ENCODE results near the gene CINP. TPM values are rescaled to one million over a fixed set of nuclear protein-coding genes. Genes with fewer than 3 reads are reported as not detected.
A peak's percentile ranks its signal among the peaks of the same experiment; 100 is the strongest.

The CINP gene
- total RNA-seq, 3 donors from 2014 or later, result 23.3 to 31.0 (median 26.7) TPM

DNA sequence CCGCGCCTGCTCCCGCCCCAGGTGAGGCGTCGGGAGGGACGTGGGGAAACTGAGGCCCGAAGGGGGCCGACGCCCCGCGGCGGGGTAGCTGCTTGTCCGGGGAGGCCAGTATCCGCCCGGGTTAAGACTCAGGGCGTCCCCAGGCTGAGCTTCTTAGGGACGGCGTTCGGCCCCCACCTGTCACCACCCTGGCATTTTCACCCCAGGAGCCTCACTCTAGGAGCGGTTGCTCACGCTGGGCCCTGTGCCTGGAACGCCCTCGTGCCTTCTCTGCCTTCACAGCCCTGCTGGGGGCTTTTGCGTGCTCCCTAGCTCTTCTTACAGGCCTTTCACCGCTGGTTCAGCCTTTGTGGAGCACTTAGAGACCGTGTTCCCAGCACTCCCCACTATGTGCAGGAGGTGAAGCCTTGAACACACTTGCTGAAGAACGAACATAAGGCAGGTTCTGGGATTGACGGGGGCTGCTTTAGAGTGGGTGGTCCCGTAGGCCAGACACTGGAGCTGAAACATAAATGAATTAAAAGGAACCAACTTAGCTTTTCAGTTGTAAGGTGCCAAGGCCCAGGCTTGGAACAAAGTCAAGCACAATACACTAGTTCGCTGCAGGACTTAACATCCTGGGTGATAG is 42.5 kb downstream of the CINP start:
- Histone ChIP-seq H3K9me3 (no peaks in the 10 kb centered on the region), H3K36me3 (ENCODE audit: low read depth) (no peaks in the 10 kb centered on the region), H3K4me1 (ENCODE audit: low read depth) (peaks cover 12% of the 10 kb centered on the region), H3K4me3 (peak overlapping the region; percentile 64)
- TF ChIP-seq, protein P1, sequence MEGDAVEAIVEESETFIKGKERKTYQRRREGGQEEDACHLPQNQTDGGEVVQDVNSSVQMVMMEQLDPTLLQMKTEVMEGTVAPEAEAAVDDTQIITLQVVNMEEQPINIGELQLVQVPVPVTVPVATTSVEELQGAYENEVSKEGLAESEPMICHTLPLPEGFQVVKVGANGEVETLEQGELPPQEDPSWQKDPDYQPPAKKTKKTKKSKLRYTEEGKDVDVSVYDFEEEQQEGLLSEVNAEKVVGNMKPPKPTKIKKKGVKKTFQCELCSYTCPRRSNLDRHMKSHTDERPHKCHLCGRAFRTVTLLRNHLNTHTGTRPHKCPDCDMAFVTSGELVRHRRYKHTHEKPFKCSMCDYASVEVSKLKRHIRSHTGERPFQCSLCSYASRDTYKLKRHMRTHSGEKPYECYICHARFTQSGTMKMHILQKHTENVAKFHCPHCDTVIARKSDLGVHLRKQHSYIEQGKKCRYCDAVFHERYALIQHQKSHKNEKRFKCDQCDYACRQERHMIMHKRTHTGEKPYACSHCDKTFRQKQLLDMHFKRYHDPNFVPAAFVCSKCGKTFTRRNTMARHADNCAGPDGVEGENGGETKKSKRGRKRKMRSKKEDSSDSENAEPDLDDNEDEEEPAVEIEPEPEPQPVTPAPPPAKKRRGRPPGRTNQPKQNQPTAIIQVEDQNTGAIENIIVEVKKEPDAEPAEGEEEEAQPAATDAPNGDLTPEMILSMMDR (IDR thresholded peaks at IDR 0.05), result no peak
- ATAC-seq, result peak; percentile 2
- DNase-seq, result peak; percentile 46 to 66 (median 61)
- intact Hi-C loops (cut with DNase I, micrococcal nuclease), result no loop called here

DNA sequence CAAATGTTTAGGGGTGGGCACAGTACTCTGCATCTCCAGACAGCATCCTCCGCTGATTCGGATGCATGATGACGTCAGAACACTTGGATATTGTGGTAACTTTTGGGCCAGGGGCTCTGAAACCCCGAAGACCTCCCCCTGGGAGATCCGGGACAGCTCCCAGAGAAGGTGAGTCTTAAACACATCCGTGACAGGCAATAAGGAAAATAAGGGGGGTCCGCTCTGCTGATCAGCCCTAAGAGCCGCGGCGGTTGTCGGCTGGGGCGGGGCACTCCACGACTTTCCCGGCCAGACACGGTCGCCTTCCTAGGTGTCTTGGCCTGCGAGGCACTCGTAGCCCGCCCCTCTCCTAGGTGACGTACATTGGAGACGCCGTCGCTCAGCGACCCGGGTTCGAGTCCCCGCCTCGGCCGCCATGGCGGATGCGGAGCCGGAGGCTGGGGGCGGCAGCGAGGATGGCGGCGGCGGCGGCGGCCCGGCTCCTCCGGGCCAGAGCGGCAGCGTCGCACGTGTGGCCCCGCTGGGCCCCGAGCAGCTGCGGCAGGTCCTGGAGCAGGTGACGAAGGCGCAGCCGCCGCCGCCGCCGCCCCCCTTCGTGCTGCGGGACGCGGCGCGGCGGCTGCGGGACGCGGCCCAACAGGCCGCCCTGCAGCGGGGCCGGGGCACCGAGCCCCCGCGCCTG is 43.2 kb downstream of the CINP start, which contains the start of gene ZNF839:
TSS of gene ZNF839 (plus strand) at position 396 of the 682 bp plus-strand sequence. CDS start at position 416, 20 bp downstream.
- Histone ChIP-seq H3K36me3 (ENCODE audit: low read depth) (no peaks in the 10 kb centered on the region), H3K4me1 (ENCODE audit: low read depth) (peaks cover 12% of the 10 kb centered on the region), H3K9me3 (no peaks in the 10 kb centered on the region), H3K4me3 (peak within 1 kb of the TSS; percentile 64)
- TF ChIP-seq, protein P1 (IDR thresholded peaks at IDR 0.05), result no peak
- peak; percentile 79 for ATAC-seq
- intact Hi-C loops (cut with DNase I, micrococcal nuclease), result loop anchor here (5.0 to 10.0 kb wide), 2 partner anchors 82 to 85 kb away; no protein-coding TSS in a partner anchor
- peak; percentile 96 for DNase-seq

DNA sequence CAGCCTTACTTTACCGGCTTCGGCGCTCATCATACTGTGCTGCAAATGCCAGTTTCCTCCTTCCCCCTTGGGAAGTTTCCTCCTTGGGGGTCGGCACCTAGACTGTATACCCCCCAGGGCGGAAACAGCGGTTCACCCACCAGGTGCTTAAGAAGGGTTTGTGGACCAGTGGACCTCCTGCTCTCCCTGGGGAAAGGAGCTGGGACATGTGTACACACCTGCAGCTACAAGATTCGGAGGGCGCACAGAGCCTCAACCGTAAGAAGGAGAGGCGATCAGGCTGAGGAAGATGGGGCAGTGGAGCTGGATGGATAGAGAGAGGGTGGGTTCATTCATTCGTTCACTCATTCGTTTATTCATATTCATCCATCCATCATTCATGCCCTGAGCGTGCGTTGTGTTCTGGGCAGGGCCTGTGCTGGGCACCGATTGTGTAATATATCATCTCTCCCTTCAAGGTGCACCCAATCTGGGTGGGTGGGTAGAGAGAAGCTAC is 43.9 kb downstream of the CINP start:
- Histone ChIP-seq H3K4me1 (ENCODE audit: low read depth) (peaks cover 12% of the 10 kb centered on the region), H3K4me3 (no peak overlapping the region), H3K9me3 (no peaks in the 10 kb centered on the region), H3K36me3 (ENCODE audit: low read depth) (no peaks in the 10 kb centered on the region)
- peak in 1 of 3 donors; percentile 41 for DNase-seq
- TF ChIP-seq, protein P1 (IDR thresholded peaks at IDR 0.05), result no peak
- intact Hi-C loops (cut with DNase I, micrococcal nuclease), result loop anchor here (5.0 to 10.0 kb wide), 2 partner anchors 82 to 84 kb away; no protein-coding TSS in a partner anchor
- ATAC-seq, result no peak

DNA sequence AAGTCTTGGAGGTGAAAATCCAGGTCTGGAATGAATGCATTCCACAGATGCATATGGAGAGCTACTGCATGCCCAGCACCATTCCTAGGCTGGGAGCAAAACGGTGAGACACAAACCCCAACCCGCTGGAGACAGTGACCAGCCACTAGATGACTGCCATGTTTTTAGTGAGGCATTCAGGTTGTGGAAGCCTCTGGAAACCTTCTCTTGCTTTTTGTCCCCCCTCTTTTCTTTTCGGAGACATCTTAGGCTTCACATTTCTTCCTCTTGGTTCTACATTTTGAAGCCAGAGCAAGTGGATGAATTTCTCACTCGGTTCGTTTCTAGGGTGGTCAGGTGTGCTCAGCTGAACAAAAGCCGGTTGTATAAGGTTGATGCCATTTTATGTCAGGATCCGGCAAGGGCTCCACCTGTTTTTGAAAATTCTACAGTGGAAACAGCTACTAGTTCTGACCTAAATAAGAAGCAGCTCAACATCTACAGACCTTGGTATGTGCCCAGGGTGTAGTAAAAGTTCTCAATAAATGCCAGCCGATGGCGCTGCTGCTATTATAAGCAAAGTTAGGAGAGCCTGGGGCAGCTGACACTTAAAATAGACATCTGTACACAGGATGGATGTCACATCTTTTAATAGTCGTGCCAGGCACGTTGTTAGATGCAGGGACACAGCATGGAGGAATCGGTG is 45.0 kb downstream of the CINP start:
- peak in 1 of 3 donors; percentile 68 for DNase-seq

More for the DNA sequence above, 45.0 kb downstream of the CINP start:
- TF ChIP-seq, protein P1 (IDR thresholded peaks at IDR 0.05), result no peak
- peak; percentile 18 for ATAC-seq
- H3K4me3 ChIP-seq, result peak overlapping the region; percentile 14
- intact Hi-C loops (cut with DNase I, micrococcal nuclease), result loop anchor here (5.0 to 10.0 kb wide), 2 partner anchors 80 to 83 kb away; no protein-coding TSS in a partner anchor
- H3K4me1 ChIP-seq (ENCODE audit: low read depth), result peaks cover 17% of the 10 kb centered on the region
- no peaks in the 10 kb centered on the region for H3K36me3 ChIP-seq (ENCODE audit: low read depth)
- no peaks in the 10 kb centered on the region for H3K9me3 ChIP-seq
